NOMO-1 treated with dmso at 0.1 percent for 144 hours (cell line): ENCODE results near the gene KLHL22.
A peak's percentile ranks its signal among the peaks of the same experiment; 100 is the strongest.
"Not testable (repeated sequence)": the region's sequence is repeated elsewhere in the genome, so short reads cannot be mapped to it uniquely, and the experiment has no call there.

Source experiments
- DNase-seq: peaks from one replicate; lab custom pipeline; 2025; ENCODE audit not compliant: unreplicated experiment; lab: John Stamatoyannopoulos, UW

The KLHL22 gene

DNA sequence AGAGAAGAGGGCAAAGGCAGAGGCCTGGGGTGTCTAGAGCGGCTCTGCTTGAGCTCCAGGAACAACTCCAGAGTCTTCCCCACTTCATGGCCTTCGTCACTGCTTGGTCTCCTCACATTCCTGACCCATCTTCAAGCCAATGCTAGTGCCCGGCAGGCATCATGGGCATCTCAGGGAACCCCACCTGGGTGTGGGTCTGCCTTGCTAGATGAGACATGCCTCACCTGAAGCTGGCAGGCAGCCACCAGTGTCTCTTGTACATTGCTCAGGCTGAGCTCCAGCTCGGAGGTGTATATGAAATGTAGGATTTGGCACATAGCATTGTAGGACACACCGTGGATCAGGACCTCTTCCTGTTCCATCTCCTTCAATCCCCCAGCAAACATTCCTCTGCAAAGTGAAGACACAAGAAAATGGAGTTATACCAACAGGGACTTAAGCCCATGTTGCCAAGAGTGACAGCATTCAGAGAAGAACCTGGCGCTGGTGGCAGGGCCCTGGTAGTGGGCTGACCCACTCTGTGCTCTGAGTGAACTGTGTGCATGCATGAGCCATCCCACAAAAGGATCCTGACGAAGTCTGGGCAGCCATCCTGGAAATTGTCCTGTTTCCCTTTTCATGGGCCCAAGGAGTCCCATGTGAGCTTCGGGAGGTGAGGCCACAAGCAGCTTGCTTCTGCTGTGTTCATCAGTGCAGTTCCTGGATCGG lies 24.3 kb downstream of the KLHL22 start:
- no peak for DNase-seq

DNA sequence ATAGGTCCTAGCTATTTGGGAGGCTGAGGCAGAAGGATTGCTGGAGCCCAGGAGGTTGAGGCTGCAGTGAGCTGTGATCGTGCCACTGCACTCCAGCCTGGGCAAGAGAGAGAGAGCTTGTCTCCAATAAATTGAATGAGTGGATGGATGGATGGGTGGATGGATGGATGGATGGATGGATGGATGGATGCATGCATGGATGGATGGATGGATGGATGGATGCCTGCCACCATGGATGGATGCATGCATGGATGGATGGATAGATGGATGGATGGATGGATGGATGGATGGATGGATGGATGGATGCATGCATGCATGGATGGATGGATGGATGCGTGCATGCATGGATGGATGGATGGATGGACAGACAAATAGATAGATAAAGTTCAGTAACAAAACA lies 25.1 kb downstream of the KLHL22 start:
- DNase-seq = not testable (repeated sequence)

DNA sequence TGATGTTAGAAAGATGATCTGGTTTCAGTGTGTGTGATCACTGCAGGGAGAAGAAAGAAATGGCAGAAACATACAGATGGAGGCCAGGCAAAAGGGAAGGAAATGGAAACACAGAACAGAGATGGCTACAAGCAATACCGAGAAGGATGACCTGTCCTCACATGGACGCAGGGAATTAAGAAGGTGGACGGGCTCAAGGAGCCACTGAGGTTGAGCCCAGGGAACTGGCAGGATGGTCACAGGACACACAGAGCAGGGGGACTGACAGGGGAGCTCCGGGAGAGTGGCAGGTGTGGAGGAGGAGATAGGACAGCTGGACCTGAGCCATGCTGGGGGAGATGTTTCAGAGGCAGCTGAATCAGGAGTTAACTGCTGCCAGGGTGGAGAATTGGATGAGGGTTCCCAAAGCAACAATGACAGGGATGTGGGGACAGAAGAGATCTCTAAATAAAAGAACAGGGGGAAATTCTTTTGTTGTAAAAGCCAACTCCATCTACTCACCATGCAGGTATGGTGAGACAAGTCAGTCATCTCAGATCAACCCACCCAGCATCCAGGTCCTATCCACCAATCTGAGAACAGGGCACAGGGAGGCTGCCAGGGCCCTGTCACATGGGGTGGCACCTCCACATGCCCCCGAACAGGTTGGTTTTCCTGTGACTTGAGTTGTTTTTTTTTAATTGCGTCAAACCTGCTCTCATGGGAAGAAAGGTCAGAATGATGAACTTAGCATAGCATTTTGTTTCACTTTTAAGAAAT lies 26.3 kb downstream of the KLHL22 start:
- DNase-seq = no peak

DNA sequence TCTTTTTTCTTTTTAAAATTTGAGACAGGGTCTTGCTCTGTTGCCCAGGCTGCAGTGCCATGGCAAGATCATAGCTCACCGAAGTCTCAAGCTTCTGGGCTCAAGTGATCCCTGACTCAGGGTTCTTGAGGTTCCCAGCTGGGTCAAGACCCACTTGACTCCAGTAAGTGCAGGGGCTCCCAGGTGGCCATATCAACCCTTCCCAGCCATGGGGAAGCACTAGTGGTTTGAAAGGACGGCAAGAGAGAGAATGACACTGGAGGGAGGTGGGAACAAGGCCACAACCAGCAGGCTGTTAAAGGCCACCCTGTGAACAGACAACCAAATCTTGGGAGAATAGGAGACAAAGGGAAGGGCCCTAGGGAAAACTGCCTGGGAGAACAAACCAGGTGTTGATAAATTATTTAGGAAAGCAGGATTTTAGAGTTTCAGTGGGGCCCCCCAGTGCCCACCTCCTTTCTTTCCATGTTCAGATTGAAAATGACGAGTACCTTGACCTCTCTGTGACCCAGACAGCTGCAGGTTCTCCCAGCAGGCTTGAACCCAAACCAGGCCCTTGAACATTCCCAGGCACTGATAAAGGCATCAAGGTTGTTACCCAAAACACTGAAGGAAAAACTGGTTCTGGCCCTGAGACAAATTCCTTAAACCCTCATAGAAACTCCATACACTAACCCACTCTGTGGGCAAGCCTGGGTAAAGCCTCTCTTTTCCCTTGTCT lies 28.8 kb downstream of the KLHL22 start:
- no peak for DNase-seq

DNA sequence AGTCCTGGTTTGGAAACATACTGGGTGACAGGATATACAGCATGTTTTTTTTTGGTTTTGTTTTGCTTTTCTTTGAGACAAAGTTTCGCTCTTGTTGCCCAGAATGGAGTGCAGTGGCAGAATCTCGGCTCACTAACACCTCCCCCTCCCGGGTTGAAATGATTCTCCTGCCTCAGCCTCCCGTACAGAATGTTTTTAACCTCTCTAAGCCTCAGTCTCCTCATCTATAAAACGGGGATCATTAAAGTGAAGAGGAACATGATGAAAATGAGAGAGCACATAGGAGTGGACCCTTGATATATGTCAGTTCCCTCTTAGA lies 29.9 kb downstream of the KLHL22 start:
- no peak for DNase-seq

DNA sequence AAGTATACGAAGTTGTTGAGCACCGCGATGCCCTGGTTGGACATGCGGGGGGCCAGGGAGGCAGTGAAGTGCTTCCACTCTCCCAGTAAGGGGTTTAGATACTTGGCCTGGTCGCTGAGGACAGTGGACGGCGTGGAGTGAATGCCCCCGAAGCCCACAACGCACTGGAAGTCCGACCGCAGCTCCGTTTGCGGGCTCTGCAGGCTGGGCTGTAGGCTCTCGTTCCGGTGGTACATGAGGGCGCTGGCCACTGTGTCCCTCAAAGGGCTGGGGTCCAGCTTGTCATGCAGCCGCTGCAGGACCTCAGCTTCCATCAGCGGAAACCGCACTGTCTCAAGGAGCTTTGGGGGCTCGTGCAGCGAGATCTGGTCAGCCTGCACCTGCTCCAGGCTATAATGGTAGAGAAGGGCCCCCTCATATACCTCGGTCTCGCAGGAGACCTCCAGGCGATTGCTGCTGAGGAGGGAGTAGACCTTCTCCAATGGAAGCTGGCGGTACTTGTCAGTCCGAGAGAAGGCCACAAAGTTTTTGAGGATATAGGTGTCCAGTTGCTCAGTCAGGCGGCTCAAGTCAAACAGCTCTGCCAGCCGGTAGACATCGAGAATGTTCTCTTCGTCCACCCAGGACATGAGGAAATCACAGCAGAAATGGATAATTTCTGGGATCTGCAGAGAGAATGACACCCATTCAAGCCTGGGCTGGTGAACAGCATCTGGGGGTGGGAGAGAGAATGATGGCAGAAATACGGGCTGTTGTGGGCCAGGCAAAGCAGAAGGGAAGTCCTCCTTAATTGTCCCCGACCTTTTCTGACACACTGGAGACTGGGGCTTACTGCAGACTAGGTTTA lies 30.5 kb downstream of the KLHL22 start:
- no peak for DNase-seq

DNA sequence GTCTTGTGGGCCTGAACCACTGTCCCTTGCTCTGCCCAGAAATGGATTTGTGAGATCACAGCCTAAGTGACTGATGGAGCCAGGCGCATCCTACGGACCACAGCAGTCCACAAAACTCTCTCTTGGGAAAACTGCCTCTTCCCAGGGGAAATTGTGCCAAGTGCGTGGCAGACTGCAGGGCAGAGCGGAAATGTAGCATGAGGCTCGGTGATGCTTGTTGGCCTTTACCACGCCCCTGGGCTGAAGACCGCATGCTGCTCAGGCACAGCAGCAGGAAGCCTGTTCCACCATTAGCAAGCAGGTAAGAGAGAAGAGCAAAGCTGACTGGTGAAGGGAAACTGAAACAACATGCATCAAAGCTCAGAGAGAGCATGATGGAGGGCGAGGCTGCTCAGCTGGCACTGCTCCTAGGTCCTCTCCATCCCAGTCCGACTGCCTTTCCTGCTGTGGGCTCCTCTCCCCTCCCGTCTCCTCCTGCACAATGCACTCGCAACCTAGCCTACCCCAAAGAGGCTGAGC lies 31.4 kb downstream of the KLHL22 start:
- DNase-seq = no peak

DNA sequence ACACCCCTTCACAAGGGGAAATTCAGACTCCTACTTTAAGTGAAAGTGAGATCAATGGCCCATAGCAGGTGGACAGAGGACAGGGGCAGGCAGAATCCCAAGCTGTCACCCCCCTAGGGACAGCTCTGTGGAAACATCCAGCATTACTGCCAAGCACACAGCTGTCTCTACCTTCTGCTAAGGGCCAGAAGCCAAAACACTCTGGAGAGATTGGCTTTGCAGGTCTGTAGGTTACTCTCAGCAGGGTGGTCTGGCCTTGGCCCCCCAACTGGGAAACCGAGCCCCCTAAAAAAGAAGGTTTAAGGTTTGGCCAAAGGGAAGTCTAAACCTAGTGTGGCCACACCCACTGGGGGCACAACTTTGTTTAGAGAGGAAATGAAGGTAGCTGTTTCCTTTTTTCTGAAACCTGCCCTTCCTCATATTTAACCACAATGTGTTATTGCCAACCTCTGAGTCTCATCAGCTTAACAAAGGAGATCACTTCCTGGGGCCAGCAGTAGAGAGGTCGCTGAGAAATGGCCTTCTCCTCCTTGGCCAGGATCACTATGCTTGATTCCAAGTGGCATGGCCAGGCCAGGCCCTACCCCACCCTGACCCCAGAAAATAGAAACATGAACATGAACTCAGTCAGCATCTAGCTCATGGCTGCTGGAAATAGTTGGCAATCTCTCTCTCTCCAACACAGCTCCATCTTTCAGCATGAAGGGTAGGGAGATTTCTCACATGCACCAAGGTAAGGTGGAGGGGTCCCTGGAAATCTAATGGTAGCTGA lies 32.1 kb downstream of the KLHL22 start:
- peak; percentile 75 for DNase-seq

DNA sequence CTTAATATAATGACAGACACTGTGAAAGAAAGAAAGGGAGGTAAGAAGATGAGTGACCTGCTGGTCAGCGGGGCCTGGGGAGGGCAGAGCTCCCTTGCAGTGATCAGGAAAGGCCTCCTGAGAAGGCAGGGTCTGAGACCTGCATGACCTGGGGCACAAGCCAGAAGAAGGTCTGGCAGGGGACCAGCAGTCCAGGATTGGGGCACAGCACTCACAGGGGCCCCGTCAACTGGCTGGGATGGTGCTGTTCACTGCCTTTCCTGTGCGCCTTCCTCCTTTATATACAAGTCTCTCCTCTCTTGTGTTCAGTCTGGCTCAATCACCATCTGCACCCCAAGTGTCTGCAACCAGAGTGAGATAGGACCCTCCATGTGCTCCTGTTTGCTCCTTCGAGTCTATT lies 35.7 kb downstream of the KLHL22 start:
- DNase-seq = no peak

DNA sequence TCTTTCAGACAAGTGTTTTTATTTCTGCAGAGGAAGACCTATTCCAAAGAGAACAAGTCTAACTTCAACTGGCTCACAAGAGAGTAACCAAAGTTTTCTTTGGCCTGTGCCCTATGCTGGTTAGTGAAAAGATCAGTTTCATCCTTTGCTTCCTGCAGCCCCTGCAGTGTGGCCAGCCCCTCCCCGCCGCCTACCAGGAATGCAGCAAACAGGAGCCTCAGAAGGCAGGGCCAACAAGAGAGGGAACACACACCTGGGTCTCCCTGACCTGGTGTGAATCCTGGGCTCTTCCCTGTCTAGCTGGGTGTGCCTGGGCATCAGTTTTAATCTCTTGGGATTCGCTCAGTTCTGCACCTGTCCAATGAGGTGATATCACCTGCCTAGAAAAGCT lies 36.4 kb downstream of the KLHL22 start:
- DNase-seq = no peak

DNA sequence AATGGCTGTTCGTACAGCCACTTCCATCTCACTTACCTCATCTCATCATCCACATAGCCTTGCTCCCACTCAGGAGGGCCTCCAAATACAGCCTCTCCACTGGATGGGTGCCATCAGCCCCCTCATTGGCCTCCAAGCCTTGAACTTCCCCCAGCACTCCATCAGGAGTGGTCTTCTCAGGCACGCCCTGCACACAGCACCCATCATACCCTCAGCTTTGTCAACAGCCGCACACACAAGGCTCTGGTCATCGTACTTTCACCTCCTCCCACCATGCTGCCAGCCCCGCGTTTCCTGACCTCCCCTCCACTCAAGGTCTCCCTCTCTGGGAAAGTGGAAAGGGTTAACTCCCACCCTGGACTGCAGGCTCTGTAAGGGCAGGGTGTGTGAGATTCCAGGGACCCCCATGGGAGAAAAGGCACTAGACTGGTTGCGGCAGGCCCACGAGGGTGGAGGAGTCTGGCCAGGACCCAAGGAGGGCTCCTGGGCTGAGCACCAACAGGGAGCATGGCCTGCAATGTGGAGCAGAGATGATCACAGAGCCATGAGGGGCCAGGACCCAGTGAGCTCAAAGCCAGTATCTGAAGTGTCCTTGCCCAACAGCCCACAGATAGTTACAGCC lies 37.0 kb downstream of the KLHL22 start:
- DNase-seq = no peak

DNA sequence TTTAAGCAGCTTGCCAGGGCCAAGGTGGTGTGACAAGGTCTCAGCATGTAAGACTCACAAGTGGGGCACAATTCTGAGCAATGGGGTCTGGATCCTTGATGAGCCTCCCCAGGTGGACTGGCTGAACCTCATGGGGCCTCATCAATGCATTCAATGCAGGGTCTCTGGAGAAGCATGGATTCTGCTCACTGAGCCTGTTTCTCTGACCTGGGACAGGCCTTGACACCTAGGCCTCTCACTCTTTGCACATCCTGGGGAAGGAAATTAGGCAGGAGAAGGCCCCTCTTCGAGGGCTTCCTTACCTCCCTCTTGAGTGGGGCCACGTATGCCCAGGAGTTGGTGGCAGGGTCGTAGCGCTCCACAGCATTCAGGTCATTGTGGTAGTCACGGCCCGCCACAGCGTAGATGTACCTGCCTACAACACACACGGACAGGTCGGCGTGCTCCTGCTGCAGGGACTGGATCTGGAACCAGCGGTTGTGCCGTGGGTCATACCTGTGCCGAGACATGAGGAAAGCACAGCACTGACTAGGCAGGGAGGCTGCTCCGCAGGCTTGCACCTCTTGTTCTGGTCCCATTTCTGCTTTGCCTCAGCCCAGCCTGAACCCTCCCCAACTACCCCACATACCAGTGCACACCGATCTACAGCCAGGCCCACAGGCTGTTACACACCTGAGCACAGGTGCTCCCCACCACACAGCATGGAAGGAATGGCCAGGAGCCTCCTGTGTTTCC lies 37.9 kb downstream of the KLHL22 start:
- no peak for DNase-seq

DNA sequence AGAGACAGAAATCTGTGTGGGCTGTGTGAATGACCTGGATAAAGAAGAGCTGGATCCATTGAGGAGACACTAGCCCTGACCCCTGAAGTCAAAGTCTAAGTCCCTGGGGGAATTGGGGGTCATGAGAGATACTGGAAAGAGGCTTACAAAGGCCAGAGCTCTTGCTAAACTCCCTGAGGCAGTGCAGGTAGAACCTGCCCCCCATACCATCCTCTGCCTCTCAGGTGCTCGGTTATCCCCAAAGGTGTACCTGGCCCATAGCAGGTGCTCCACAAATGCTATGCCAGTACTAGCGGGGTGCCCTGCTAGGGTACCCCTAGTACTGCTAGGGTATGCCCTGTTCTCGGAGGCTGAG lies 38.9 kb downstream of the KLHL22 start:
- no peak for DNase-seq

DNA sequence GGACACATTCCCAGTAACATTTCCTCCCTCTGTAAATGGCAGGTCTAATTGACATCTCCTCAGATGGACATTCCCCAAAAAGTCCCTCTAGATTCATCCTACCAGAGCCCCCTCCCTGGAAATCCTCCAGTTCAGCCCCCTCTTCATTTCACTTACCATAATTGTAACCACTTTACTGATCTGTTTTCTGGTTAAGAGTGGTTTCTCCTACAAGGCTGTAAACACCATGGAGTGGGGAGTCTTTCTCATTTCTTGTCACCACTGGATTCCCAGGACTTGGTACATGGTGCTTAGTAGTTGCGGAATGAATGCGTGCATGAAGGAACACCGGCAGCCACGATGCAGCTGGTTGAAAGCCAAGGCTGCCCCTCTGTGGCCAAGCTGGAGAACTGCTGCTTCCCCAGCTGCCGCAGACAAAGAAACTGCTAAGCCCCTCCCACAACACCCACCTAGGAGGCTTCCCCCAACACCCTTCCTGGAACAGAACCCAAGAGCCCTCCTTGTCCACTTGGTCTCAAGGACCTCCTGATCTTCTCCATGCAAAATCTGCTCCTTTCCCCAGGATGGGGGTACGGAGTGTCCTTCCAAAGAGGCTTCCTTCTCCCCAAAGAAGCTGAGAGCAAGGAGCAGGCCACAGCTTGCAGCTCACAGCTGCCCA lies 39.4 kb downstream of the KLHL22 start:
- no peak for DNase-seq

DNA sequence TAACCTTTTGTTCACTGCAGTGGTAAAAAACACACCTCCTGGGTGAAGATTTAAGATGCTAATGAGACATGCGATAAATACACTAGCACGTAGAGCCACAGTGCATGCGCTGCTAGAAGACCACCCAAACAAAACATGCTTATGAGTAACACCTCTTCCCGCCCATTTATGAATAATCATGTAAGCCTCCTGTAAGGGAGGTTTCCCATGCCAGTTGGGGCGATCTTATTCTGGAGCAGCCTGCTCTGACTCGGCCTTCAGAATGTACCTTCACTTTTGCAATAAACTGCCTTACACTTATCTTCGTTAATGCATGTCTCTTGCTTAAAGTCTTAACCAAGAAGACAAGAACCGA lies 39.9 kb downstream of the KLHL22 start:
- no peak for DNase-seq

DNA sequence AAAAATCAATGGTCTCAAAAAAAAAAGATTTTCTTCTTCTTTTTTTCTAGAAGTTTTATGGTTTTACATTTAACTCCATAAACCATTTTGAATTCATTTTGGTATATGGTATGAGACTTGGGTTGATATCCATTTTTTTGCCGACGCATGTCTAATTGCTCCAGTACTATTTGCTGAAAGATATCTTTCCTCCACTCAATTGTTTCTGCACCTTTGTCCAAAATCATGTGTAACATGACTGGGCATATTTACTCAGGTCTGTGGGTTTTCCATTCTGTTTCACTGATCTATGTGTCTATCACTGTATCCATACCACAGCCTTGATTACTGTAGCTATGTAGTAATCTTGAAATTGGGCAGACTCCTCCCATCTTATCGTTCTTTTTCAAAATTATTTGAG lies 42.4 kb downstream of the KLHL22 start:
- DNase-seq = no peak

DNA sequence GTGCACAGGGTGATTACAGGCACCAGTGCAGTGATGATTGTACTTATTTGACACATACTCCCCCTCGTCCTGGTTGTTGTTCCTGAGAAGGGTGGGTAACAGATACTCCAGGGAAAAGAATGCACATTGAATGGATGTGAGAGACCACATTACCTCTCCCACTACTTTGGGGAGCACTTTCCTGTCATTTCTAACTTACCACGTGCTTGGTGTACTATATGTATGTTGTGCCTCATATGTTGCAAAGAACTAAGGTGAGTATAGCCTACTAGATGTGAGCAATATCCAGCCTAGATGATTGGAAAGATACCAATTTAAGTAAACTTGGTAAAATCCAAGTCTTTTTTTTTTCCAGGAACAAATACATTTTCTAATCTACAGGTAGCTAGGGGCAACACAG lies 43.7 kb downstream of the KLHL22 start:
- DNase-seq = no peak

DNA sequence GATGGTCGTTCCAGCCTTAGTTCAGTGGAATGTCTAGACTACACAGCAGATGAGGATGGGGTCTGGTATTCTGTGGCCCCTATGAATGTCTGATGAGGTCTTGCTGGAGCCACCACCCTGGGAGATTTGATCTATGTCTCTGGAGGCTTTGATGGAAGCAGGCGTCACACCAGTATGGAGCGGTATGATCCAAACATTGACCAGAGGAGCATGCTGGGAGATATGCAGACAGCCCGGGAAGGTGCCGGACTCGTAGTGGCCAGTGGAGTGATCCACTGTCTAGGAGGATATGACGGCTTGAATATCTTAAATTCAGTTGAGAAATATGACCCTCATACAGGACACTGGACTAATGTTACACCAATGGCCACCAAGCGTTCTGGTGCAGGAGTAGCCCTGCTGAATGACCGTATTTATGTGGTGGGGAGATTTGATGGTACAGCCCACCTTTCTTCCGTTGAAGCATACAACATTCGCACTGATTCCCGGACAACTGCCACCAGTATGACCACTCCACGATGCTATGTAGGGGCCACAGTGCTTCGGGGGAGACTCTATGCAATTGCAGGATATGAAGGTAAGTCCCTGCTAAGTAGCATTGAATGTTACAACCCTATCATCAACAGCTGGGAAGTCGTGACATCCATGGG lies 44.3 kb downstream of the KLHL22 start:
- not testable (repeated sequence) for DNase-seq

DNA sequence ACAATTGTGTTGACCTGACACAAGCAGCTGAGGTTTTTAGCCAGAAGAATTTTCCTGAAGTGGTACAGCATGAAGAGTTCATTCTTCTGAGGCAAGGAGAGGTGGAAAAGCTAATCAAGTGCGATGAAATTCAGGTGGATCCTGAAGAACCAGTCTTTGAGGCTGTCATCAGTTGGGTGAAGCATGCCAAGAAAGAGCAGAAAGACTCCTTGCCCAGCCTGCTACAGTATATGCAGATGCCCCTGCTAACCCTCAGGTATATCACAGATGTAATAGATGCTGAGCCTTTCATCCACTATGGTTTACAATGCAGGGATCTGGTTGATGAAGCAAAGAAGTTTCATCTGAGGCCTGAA lies 45.1 kb downstream of the KLHL22 start:
- no peak for DNase-seq
